Progenitor cell of endocrine pancreas (in vitro differentiated cells): ENCODE data around the gene SWSAP1. TPM values are rescaled to one million over a fixed set of nuclear protein-coding genes. Genes with fewer than 3 reads are reported as not detected.

ENCODE experiments used
- DNase-seq: peaks from one replicate; pipeline ENCODE4 v3.0.0; 2021; ENCODE audit warnings: low spot score; ENCODE audit not compliant: unreplicated experiment
- H3K27ac Mint-ChIP-seq: 2 replicates; pipeline ENCODE4 v1.8.0; 2021; ENCODE audit warnings: mild to moderate bottlenecking, moderate library complexity, mixed read lengths
- H3K27me3 Mint-ChIP-seq: 2 replicates; pipeline ENCODE4 v1.8.0; 2021; ENCODE audit warnings: mixed read lengths
- H3K36me3 Mint-ChIP-seq: 2 replicates; pipeline ENCODE4 v1.8.0; 2022; ENCODE audit warnings: mixed read lengths; ENCODE audit not compliant: insufficient read depth
- H3K4me1 Mint-ChIP-seq: 2 replicates; pipeline ENCODE4 v1.8.0; 2021; ENCODE audit warnings: low read depth, mixed read lengths
- H3K4me3 Mint-ChIP-seq: 2 replicates; pipeline ENCODE4 v1.8.0; 2021; ENCODE audit warnings: low read depth, mild to moderate bottlenecking, moderate library complexity, mixed read lengths
- H3K9me3 Mint-ChIP-seq: 2 replicates; pipeline ENCODE4 v1.8.0; 2021; ENCODE audit warnings: low read depth, mixed read lengths
- CTCF ChIP-seq: fragments of 200-600 bp; sonication (generic); IDR thresholded peaks from one replicate; pipeline ENCODE4 v1.5.0; 2021; ENCODE audit warnings: antibody characterized with exemption, mild to moderate bottlenecking; ENCODE audit not compliant: unreplicated experiment
- total RNA-seq: library from RNA; stranded (reverse); gene quantifications from 2 replicates; pipeline ENCODE4 v1.2.1, GENCODE V29; 2021

The SWSAP1 gene
- total RNA-seq, 1 donor from 2014 or later = 3.2 TPM

GRCh38 chr19:11356676-11357550, 17.6 kb upstream of the SWSAP1 start:
- peaks cover 9% of the 10 kb centered on the region for H3K4me1 Mint-ChIP-seq
- no peaks in the 10 kb centered on the region for H3K9me3 Mint-ChIP-seq
- TF ChIP-seq CTCF = no peak
- no peak for DNase-seq
- no peaks in the 10 kb centered on the region for H3K36me3 Mint-ChIP-seq
- H3K4me3 Mint-ChIP-seq = peak overlapping the region; percentile 64
- H3K27ac Mint-ChIP-seq = peak overlapping the region; percentile 45
- H3K27me3 Mint-ChIP-seq = peaks cover 56% of the 10 kb centered on the region

GRCh38 chr19:11359421-11359820, 15.0 kb upstream of the SWSAP1 start:
- Mint-ChIP-seq H3K9me3 (no peaks in the 10 kb centered on the region), H3K36me3 (no peaks in the 10 kb centered on the region), H3K27me3 (peaks cover 59% of the 10 kb centered on the region), H3K4me1 (peaks cover 9% of the 10 kb centered on the region), H3K4me3 (no peak overlapping the region), H3K27ac (no peak overlapping the region)
- DNase-seq = no peak
- TF ChIP-seq CTCF = no peak

DNA sequence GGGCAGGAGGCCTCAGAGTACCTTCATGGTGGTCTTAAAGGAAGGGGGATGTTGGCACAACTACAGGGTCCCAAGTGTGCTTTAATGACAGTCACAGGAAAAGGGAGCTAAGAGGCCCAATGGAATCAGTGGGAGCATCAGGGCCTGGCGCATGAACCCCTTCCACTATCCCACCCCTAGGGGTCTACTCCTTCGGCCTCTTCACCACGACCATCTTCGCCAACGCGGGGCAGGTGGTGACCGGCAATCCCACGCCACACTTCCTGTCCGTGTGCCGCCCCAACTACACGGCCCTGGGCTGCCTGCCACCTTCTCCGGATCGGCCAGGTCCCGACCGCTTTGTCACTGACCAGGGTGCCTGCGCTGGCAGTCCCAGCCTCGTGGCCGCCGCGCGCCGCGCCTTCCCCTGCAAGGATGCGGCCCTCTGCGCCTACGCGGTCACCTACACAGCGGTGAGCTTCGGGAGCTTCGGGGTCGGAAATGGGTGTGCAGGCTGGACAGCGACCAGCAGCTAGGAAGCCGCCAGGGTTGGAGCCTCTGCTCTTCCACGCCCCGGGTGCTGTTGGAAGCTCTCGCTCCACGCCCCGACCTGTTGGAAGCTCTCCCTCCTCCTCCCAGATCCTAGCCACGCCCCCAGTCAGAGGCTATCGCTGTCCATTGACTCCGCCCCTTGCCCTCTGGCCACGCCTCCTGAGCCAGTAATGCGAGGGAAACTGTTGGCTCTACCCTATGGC, 13.3 kb upstream of the SWSAP1 start:
- H3K4me1 Mint-ChIP-seq = peaks cover 3% of the 10 kb centered on the region
- no peak overlapping the region for H3K27ac Mint-ChIP-seq
- peak overlapping the region; percentile 46 for H3K4me3 Mint-ChIP-seq
- peaks cover 52% of the 10 kb centered on the region for H3K27me3 Mint-ChIP-seq
- TF ChIP-seq CTCF = peak; percentile 25
- H3K36me3 Mint-ChIP-seq = no peaks in the 10 kb centered on the region
- no peaks in the 10 kb centered on the region for H3K9me3 Mint-ChIP-seq
- DNase-seq = peak; percentile 79

GRCh38 chr19:11361771-11362731, 12.4 kb upstream of the SWSAP1 start:
- Mint-ChIP-seq H3K9me3 (no peaks in the 10 kb centered on the region), H3K4me3 (no peak overlapping the region), H3K4me1 (peaks cover 1% of the 10 kb centered on the region), H3K36me3 (no peaks in the 10 kb centered on the region), H3K27ac (no peak overlapping the region), H3K27me3 (peaks cover 43% of the 10 kb centered on the region)
- TF ChIP-seq CTCF = no peak
- DNase-seq = no peak
